ENCODE data around the gene GPR183. TPM values are rescaled to one million over a fixed set of nuclear protein-coding genes. Genes with fewer than 3 reads are reported as not detected.

The GPR183 gene
- total RNA-seq, 2 experiments from 2014 or later: 37.4 to 38.8 TPM

DNA sequence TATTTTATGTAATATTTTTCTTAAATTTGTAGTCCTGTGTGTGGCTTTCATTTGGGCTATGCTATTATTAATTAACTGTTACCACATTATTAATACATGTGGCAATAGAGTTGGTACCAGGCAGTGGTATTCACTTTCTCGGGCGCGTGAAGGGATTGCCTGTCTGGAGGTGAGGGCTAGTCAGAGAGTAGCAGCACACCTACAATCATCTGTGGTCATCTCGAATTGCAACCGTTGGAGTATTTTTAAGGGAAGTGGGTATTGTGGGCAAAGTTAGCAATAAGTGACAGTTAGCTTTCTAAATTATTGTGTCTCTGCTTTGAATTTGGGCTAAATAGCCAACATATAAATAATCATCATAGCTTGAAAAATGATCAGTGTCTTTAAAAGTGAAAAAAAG is 29.0 kb downstream of the GPR183 start:
- Mint-ChIP-seq H3K27ac (no peak overlapping the region), H3K27me3 (ENCODE audit: low read depth) (no peaks in the 10 kb centered on the region), H3K4me1 (ENCODE audit: low read depth) (peaks cover 94% of the 10 kb centered on the region), H3K36me3 (ENCODE audit: low read depth) (peaks cover 24% of the 10 kb centered on the region), H3K4me3 (no peak overlapping the region), H3K9me3 (no peaks in the 10 kb centered on the region)
- intact Hi-C loops (cut with micrococcal nuclease): no loop called here
- CTCF ChIA-PET: interaction anchor here (1.0 to 1.5 kb wide), 2 partner anchors 109 to 158 kb away, joined by 6 read pairs; no protein-coding TSS in a partner anchor
- DNase-seq: no peak

DNA sequence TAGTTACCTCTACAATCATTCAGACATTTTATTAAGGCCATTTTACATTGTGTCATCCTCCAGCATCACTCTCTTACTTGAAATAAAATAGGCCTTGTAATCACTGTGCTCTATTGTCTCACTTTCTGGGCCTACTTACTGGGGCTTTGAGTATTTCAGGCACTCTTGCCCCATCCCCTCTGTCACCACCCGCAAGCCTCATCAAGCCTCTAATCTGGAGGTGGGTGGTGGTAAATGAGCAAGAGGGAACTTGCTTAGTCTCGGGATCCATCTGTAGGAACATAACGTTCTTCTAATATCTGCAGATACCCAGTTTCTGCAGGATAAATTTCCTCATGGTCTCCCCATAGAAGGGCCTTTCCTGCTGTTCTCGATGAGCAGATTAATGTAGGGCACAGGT is 29.6 kb downstream of the GPR183 start:
- Mint-ChIP-seq H3K27me3 (ENCODE audit: low read depth) (no peaks in the 10 kb centered on the region), H3K27ac (no peak overlapping the region), H3K36me3 (ENCODE audit: low read depth) (peaks cover 27% of the 10 kb centered on the region), H3K9me3 (peaks cover 2% of the 10 kb centered on the region), H3K4me1 (ENCODE audit: low read depth) (peaks cover 93% of the 10 kb centered on the region), H3K4me3 (no peak overlapping the region)
- CTCF ChIA-PET: interaction anchor here (1.0 kb wide), 1 partner anchor 159 kb away, joined by 6 read pairs; no protein-coding TSS in a partner anchor
- intact Hi-C loops (cut with micrococcal nuclease): no loop called here
- no peak for DNase-seq

DNA sequence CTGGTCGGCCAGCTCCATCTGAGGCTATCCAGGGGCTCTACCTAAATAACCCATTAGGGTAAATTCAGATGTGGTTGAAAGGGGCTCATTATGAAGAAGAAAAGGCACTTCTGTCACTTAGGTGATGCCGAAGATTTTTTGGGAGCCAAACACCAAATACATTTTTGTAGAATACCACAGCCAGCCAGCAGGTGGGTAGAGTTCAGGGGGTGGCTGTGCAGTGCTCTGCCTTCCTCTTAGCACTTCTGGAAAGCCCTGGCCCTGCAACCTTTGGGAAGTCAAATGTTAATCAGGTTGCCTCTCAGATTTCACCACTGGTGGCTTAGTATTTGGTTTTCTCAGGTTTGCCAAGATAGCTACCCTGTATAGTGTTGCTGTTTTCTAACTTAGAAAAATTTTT is 30.5 kb downstream of the GPR183 start:
- no peak for DNase-seq
- no peaks in the 10 kb centered on the region for H3K27me3 Mint-ChIP-seq (ENCODE audit: low read depth)
- intact Hi-C loops (cut with micrococcal nuclease): no loop called here
- peaks cover 93% of the 10 kb centered on the region for H3K4me1 Mint-ChIP-seq (ENCODE audit: low read depth)
- peaks cover 37% of the 10 kb centered on the region for H3K36me3 Mint-ChIP-seq (ENCODE audit: low read depth)
- CTCF ChIA-PET: interaction anchor here (11.9 kb wide), 1 partner anchor 160 kb away, joined by 302 read pairs; no protein-coding TSS in a partner anchor
- H3K9me3 Mint-ChIP-seq: peaks cover 5% of the 10 kb centered on the region
- no peak overlapping the region for H3K4me3 Mint-ChIP-seq
- H3K27ac Mint-ChIP-seq: no peak overlapping the region

DNA sequence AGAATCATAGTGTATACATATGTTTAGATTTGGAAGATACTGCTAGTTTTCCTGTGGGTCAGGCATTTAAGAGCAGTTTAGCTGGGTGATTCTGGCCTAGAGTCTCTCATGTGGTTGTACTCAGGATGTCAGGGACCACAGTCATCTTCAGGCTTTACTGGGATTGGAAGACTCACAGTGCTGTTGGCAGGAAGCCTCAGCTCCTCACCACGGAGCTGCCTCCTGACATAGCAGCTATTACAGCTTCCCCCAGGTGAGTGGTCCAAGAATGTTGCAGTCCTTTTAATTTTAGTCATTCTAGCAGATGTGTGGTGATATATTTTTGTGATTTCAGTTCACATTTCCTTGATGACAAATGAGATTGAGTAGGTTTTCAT is 32.1 kb downstream of the GPR183 start:
- intact Hi-C loops (cut with micrococcal nuclease): loop anchor here (1.0 to 2.0 kb wide), 4 partner anchors 13 to 96 kb away; no protein-coding TSS in a partner anchor
- H3K36me3 Mint-ChIP-seq (ENCODE audit: low read depth): peaks cover 37% of the 10 kb centered on the region

DNA sequence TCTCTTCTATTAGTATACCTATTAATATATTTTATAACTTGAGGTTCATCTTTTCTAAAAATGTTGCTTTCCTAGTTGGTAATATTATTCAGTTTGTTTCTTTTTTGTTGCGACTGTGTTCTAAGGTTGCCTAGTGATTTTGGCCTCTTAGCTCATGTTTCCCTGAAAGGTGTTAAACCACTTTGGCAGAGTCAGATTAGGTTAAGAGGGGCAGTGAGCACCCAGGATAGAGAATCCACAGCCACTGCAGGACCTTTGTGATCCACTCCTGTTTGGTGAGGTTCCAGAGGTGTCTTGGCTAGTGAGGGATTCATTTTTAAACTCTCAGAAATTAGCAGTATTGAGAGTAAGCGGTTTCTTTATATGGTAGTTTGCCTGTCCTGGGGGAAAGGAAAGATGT is 34.1 kb downstream of the GPR183 start:
- H3K9me3 Mint-ChIP-seq: peaks cover 5% of the 10 kb centered on the region
- H3K4me1 Mint-ChIP-seq (ENCODE audit: low read depth): peaks cover 82% of the 10 kb centered on the region
- no peaks in the 10 kb centered on the region for H3K27me3 Mint-ChIP-seq (ENCODE audit: low read depth)
- H3K36me3 Mint-ChIP-seq (ENCODE audit: low read depth): peaks cover 29% of the 10 kb centered on the region
- H3K4me3 Mint-ChIP-seq: no peak overlapping the region
- DNase-seq: no peak
- peak overlapping the region; percentile 7 for H3K27ac Mint-ChIP-seq
- intact Hi-C loops (cut with micrococcal nuclease): loop anchor here (1.0 kb wide), 1 partner anchor 8 kb away; no protein-coding TSS in a partner anchor
- CTCF ChIA-PET: interaction anchor here (0.7 to 11.9 kb wide), 4 partner anchors 16 to 164 kb away, joined by 3 to 302 read pairs (median 90); no protein-coding TSS in a partner anchor

More for the DNA sequence above, 32.1 kb downstream of the GPR183 start:
- DNase-seq: peak; percentile 76
- H3K4me1 Mint-ChIP-seq (ENCODE audit: low read depth): peaks cover 93% of the 10 kb centered on the region
- no peaks in the 10 kb centered on the region for H3K27me3 Mint-ChIP-seq (ENCODE audit: low read depth)
- peaks cover 5% of the 10 kb centered on the region for H3K9me3 Mint-ChIP-seq
- CTCF ChIA-PET: interaction anchor here (0.6 to 11.9 kb wide), 9 partner anchors 9 to 162 kb away, joined by 3 to 302 read pairs (median 4); no protein-coding TSS in a partner anchor
- peak overlapping the region; percentile 54 for H3K27ac Mint-ChIP-seq
- H3K4me3 Mint-ChIP-seq: no peak overlapping the region

DNA sequence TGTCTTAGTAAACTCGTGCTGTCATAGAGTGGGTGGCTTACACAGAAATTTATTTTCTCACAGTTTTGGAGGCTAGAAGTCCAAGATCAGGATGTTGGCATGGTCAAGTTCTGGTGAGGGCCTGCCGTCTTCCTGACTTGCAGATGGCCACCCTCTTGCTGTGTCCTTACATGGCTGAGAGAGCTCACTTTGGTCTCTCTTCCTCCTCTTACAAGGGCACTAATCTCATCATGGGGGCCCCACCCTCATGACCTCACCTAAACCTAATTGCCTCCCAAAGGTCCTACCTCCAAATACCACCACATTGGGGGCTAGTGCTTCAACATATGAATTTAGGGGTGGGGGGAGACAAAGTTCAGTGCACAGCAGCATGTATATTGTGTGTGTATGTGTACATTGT is 34.7 kb downstream of the GPR183 start:
- Mint-ChIP-seq H3K4me3 (no peak overlapping the region), H3K27ac (peak overlapping the region; percentile 21)

DNA sequence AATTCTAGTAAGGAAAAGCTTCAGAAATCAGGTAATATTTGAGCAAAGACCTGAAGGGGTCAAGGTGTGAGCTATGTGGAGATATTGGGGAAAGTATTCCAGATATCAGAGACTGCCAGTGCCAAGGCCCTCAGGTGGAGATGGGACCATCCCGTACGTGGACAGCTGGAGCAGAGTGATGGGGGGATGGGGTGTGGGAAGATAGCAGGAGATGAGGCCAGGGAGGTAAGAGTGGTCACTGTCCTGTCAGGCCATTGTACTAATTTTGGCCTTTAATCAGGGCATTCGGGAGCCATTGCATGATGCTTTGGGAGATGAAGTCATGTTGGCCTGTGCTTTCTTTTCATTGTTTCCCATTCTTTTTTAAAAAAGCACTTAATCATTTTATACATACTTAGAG is 36.0 kb downstream of the GPR183 start:
- H3K4me1 Mint-ChIP-seq (ENCODE audit: low read depth): peaks cover 73% of the 10 kb centered on the region
- intact Hi-C loops (cut with micrococcal nuclease): loop anchor here (2.0 kb wide), 1 partner anchor 36 kb away; the partner anchor contains the start of gene GPR183
- peak overlapping the region; percentile 21 for H3K27ac Mint-ChIP-seq
- CTCF ChIA-PET: interaction anchor here (0.6 to 11.9 kb wide), 20 partner anchors 9 to 166 kb away, joined by 3 to 302 read pairs (median 10); partner anchors contain the start of gene UBAC2
- DNase-seq: no peak
- H3K36me3 Mint-ChIP-seq (ENCODE audit: low read depth): peaks cover 27% of the 10 kb centered on the region
- H3K4me3 Mint-ChIP-seq: no peak overlapping the region
- H3K27me3 Mint-ChIP-seq (ENCODE audit: low read depth): no peaks in the 10 kb centered on the region
- peaks cover 5% of the 10 kb centered on the region for H3K9me3 Mint-ChIP-seq

More for the DNA sequence above, 34.7 kb downstream of the GPR183 start:
- DNase-seq: no peak
- CTCF ChIA-PET: interaction anchor here (0.6 to 11.9 kb wide), 7 partner anchors 16 to 165 kb away, joined by 3 to 302 read pairs (median 5); no protein-coding TSS in a partner anchor
- intact Hi-C loops (cut with micrococcal nuclease): no loop called here
- Mint-ChIP-seq H3K4me1 (ENCODE audit: low read depth) (peaks cover 77% of the 10 kb centered on the region), H3K9me3 (peaks cover 5% of the 10 kb centered on the region), H3K36me3 (ENCODE audit: low read depth) (peaks cover 27% of the 10 kb centered on the region), H3K27me3 (ENCODE audit: low read depth) (no peaks in the 10 kb centered on the region)

DNA sequence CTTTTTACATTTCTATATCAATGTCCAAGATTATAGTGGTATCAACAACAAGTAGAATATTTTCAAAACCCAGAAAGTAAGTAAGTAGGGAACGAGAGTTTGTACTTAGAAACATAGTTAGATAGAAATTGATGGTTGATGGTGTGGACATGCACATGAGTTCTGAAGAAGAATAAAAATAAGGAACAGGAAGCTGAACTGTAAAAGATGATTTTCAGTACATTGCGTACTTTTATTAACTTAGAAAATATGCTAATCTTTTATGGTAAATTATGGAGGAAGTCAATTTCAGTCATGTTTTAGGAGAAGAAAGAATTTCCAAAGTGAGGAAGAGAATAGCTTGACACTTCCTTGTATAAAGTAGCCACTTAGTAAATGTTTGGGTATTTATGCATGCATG is 36.7 kb downstream of the GPR183 start:
- no peak for DNase-seq
- CTCF ChIA-PET: interaction anchor here (0.6 to 11.9 kb wide), 34 partner anchors 10 to 420 kb away, joined by 3 to 302 read pairs (median 8); partner anchors contain the start of genes GPR183 and UBAC2
- no peak overlapping the region for H3K4me3 Mint-ChIP-seq

DNA sequence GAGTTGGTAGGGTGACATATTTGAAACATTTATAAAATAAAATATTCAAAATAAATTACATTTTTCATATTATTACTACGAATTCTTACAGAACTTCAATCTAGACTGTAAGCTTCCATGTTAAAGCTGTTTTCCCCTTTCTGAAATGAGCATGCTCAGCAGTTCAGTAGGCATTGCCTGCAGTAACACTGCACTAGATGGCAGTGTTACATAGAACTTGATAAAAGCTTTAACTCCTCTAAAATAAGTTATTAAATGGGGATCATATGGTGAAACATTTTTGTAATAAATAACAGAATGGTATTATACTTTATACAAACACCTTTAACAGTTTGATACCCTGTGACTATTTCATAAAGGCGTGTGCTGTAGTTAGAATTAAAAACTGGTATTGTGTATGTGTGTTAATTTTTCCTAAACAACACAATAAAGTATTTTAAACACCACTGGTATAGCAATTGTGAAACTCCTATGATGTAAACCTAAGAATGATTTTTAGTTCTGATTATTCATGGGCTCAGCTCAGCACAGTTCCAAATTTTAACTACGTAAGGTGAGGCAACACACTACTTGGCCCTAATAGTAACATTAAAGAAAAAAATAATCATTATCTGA is 37.5 kb downstream of the GPR183 start:
- no peak overlapping the region for H3K4me3 Mint-ChIP-seq
- H3K27me3 Mint-ChIP-seq (ENCODE audit: low read depth): no peaks in the 10 kb centered on the region
- peaks cover 5% of the 10 kb centered on the region for H3K9me3 Mint-ChIP-seq
- CTCF ChIA-PET: interaction anchor here (0.6 to 11.9 kb wide), 61 partner anchors 9 to 420 kb away, joined by 3 to 302 read pairs (median 5); partner anchors contain the start of genes GPR18, GPR183 and UBAC2
- peak overlapping the region; percentile 16 for H3K27ac Mint-ChIP-seq
- DNase-seq: peak; percentile 44
- peaks cover 69% of the 10 kb centered on the region for H3K4me1 Mint-ChIP-seq (ENCODE audit: low read depth)
- peaks cover 25% of the 10 kb centered on the region for H3K36me3 Mint-ChIP-seq (ENCODE audit: low read depth)
- intact Hi-C loops (cut with micrococcal nuclease): loop anchor here (1.0 to 5.0 kb wide), 11 partner anchors 37 to 607 kb away; partner anchors contain the start of gene GPR183

More for the DNA sequence above, 36.7 kb downstream of the GPR183 start:
- Mint-ChIP-seq H3K4me1 (ENCODE audit: low read depth) (peaks cover 70% of the 10 kb centered on the region), H3K27me3 (ENCODE audit: low read depth) (no peaks in the 10 kb centered on the region), H3K36me3 (ENCODE audit: low read depth) (peaks cover 28% of the 10 kb centered on the region), H3K27ac (peak overlapping the region; percentile 16), H3K9me3 (peaks cover 5% of the 10 kb centered on the region)
- intact Hi-C loops (cut with micrococcal nuclease): loop anchor here (1.0 to 2.0 kb wide), 3 partner anchors 36 to 228 kb away; partner anchors contain the start of gene GPR183

DNA sequence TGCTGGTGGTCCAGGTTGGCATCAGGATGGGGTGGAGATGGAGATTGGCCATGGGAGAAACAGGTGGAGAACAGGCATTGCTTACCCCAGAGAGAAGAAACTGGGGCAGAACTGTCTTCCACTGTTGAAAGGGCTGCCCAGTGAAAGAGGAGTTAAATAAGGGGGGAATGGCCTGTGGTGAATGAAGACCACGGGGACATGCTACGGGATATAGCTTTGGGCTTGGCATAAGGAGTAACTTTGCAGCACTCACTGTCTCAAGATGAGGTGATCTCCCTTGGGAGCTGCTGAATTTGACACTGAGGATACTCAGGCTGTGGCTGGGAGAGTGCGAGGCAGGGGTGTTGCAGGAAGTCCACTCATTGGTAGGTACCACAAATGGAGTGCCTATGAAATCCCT is 38.4 kb downstream of the GPR183 start:
- Mint-ChIP-seq H3K27me3 (ENCODE audit: low read depth) (no peaks in the 10 kb centered on the region), H3K4me3 (no peak overlapping the region), H3K36me3 (ENCODE audit: low read depth) (peaks cover 20% of the 10 kb centered on the region), H3K9me3 (peaks cover 5% of the 10 kb centered on the region), H3K27ac (no peak overlapping the region), H3K4me1 (ENCODE audit: low read depth) (peaks cover 69% of the 10 kb centered on the region)
- intact Hi-C loops (cut with micrococcal nuclease): loop anchor here (1.0 to 5.0 kb wide), 8 partner anchors 82 to 607 kb away; no protein-coding TSS in a partner anchor
- DNase-seq: no peak
- CTCF ChIA-PET: interaction anchor here (0.6 to 11.9 kb wide), 45 partner anchors 8 to 237 kb away, joined by 3 to 302 read pairs (median 6); partner anchors contain the start of genes GPR18 and UBAC2

DNA sequence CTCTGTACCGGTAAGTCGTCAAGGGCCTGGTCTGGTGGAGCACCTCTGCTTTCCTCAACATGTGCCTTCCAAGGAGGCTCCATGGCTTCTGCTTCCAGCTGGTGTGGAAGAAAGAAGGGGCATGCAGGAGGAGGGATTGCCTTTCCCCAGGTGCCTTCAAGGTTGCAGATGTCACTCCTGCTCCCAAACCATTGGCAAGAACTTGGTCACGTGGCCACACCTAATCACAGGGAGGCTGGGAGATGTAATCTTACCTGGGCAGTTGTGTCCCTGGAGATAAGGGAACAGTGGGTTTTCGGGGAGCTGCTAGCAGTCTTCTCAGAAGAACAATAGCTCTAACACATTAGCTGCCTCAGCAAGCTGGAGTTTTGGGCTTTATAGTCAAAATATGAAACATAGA is 39.3 kb downstream of the GPR183 start:
- intact Hi-C loops (cut with micrococcal nuclease): loop anchor here (5.0 kb wide), 3 partner anchors 391 to 606 kb away; no protein-coding TSS in a partner anchor
- no peaks in the 10 kb centered on the region for H3K27me3 Mint-ChIP-seq (ENCODE audit: low read depth)

DNA sequence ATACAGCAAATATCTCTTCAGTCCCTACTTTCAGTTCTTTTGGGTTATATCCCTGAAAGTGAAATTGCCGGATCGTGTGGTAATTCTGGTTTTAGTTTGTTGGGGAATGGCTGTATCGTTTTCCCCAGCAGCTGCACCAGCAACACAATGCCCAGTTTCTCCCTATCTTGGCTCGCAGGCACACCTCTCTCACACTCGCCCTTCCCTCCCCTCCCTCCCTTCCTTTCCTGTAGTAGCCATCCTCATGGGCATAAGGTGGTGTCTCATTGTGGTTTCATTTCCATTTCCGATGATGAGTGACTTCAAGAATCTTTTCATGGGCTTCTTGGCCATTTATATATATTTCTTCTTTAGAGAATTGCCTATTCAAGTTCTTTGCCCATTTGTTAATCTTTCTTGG is 40.4 kb downstream of the GPR183 start:
- intact Hi-C loops (cut with micrococcal nuclease): loop anchor here (5.0 kb wide), 3 partner anchors 390 to 605 kb away; no protein-coding TSS in a partner anchor
- Mint-ChIP-seq H3K9me3 (no peaks in the 10 kb centered on the region), H3K36me3 (ENCODE audit: low read depth) (peaks cover 12% of the 10 kb centered on the region), H3K4me1 (ENCODE audit: low read depth) (peaks cover 62% of the 10 kb centered on the region), H3K27me3 (ENCODE audit: low read depth) (no peaks in the 10 kb centered on the region), H3K27ac (no peak overlapping the region), H3K4me3 (no peak overlapping the region)
- CTCF ChIA-PET: interaction anchor here (0.6 to 11.9 kb wide), 31 partner anchors 8 to 615 kb away, joined by 3 to 302 read pairs (median 5); partner anchors contain the start of genes GPR18 and UBAC2
- DNase-seq: no peak

More for the DNA sequence above, 39.3 kb downstream of the GPR183 start:
- Mint-ChIP-seq H3K4me3 (no peak overlapping the region), H3K36me3 (ENCODE audit: low read depth) (peaks cover 20% of the 10 kb centered on the region), H3K9me3 (peaks cover 5% of the 10 kb centered on the region), H3K27ac (no peak overlapping the region), H3K4me1 (ENCODE audit: low read depth) (peaks cover 68% of the 10 kb centered on the region)
- CTCF ChIA-PET: interaction anchor here (0.9 to 11.9 kb wide), 15 partner anchors 10 to 169 kb away, joined by 3 to 302 read pairs (median 9); partner anchors contain the start of genes GPR18 and UBAC2
- DNase-seq: no peak

Data from activated naive CD4-positive, alpha-beta T cell treated with anti-CD3 and anti-CD28 coated beads for 36 hours (primary cell).